DOHH2 (cell line): ENCODE results near the gene SCYL1.

Experiments used
- H3F3A ChIP-seq: fragments of 200-600 bp; sonication (generic), shearing (Covaris generic); 2 replicates; pipeline ENCODE4 v1.6.0; 2016; ENCODE audit warnings: antibody characterized with exemption, mild to moderate bottlenecking; ENCODE audit not compliant: control insufficient read depth, insufficient read depth
- H3K27ac ChIP-seq: fragments of 200-600 bp; sonication (generic); 2 replicates; pipeline ENCODE4 v1.5.1; 2014; ENCODE audit warnings: low read depth, mild to moderate bottlenecking, low read length, moderate library complexity
- H3K27me3 ChIP-seq: fragments of 200-600 bp; sonication (generic); 2 replicates; pipeline ENCODE4 v1.6.1; 2014; ENCODE audit warnings: mild to moderate bottlenecking, low read length, mixed read lengths; ENCODE audit not compliant: control insufficient read depth
- H3K36me3 ChIP-seq: fragments of 200-600 bp; sonication (generic); 2 replicates; pipeline ENCODE4 v1.6.1; 2014; ENCODE audit warnings: mild to moderate bottlenecking, low read length, moderate library complexity, mixed read lengths; ENCODE audit not compliant: control insufficient read depth
- H3K4me1 ChIP-seq: fragments of 200-600 bp; sonication (generic); 2 replicates; pipeline ENCODE4 v1.6.1; 2014; ENCODE audit warnings: mild to moderate bottlenecking, low read length, mixed read lengths; ENCODE audit not compliant: control insufficient read depth
- H3K4me2 ChIP-seq: fragments of 200-600 bp; sonication (generic); 2 replicates; pipeline ENCODE4 v1.6.0; 2014; ENCODE audit warnings: mild to moderate bottlenecking, low read length, moderate library complexity
- H3K4me3 ChIP-seq: fragments of 200-600 bp; sonication (generic); 2 replicates; pipeline ENCODE4 v1.5.1; 2014; ENCODE audit warnings: mild to moderate bottlenecking, low read length, mixed read lengths
- H3K79me2 ChIP-seq: fragments of 200-600 bp; sonication (generic); 2 replicates; pipeline ENCODE4 v1.6.1; 2014; ENCODE audit warnings: mild to moderate bottlenecking, low read length, mixed read lengths; ENCODE audit not compliant: control insufficient read depth
- H3K9me2 ChIP-seq: fragments of 200-600 bp; sonication (generic); replicated peaks from 2 replicates; pipeline ENCODE4 v1.6.1; 2014; ENCODE audit warnings: mild to moderate bottlenecking, low read length, mixed read lengths; ENCODE audit not compliant: control insufficient read depth
- H3K9me3 ChIP-seq: fragments of 200-600 bp; sonication (generic); 2 replicates; pipeline ENCODE4 v1.6.1; 2014; ENCODE audit warnings: antibody characterized with exemption, low read length, mixed read lengths; ENCODE audit not compliant: control insufficient read depth, insufficient read depth
- H4K20me1 ChIP-seq: fragments of 200-600 bp; sonication (generic); 2 replicates; pipeline ENCODE4 v1.6.0; 2014; ENCODE audit warnings: low read depth, mild to moderate bottlenecking, antibody characterized with exemption, low read length, moderate library complexity; ENCODE audit not compliant: control insufficient read depth, insufficient read depth
- CTCF ChIP-seq: fragments of 200-600 bp; sonication (generic); IDR thresholded peaks from one replicate; pipeline ENCODE4 v1.5.1; 2014; ENCODE audit warnings: antibody characterized with exemption, mild to moderate bottlenecking, low read depth, low read length; ENCODE audit not compliant: poor library complexity, severe bottlenecking
- EZH2phosphoT487 ChIP-seq: fragments of 200-600 bp; sonication (generic); IDR thresholded peaks from 2 replicates; pipeline ENCODE4 v1.6.1; 2017; ENCODE audit warnings: borderline replicate concordance, mild to moderate bottlenecking, antibody characterized with exemption, low read length, moderate library complexity, mixed read lengths

SCYL1 gene

DNA sequence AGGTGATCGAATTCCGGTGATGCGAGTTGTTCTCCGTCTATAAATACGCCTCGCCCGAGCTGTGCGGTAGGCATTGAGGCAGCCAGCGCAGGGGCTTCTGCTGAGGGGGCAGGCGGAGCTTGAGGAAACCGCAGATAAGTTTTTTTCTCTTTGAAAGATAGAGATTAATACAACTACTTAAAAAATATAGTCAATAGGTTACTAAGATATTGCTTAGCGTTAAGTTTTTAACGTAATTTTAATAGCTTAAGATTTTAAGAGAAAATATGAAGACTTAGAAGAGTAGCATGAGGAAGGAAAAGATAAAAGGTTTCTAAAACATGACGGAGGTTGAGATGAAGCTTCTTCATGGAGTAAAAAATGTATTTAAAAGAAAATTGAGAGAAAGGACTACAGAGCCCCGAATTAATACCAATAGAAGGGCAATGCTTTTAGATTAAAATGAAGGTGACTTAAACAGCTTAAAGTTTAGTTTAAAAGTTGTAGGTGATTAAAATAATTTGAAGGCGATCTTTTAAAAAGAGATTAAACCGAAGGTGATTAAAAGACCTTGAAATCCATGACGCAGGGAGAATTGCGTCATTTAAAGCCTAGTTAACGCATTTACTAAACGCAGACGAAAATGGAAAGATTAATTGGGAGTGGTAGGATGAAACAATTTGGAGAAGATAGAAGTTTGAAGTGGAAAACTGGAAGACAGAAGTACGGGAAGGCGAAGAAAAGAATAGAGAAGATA lies 25.7 kb upstream of the SCYL1 start, which contains the start of gene MALAT1:
MALAT1 (plus strand) TSS at position 69 of the 736 bp plus-strand sequence.
- Histone ChIP-seq H3K27ac (peak within 1 kb of the TSS; percentile 99), H3K27me3 (no peaks in the 10 kb centered on the region), H3K4me1 (peaks cover 57% of the 10 kb centered on the region), H3F3A (peaks cover 61% of the 10 kb centered on the region), H3K9me2 (no peaks in the 10 kb centered on the region), H3K4me3 (peak within 1 kb of the TSS; percentile 85), H3K79me2 (peaks cover 81% of the 10 kb centered on the region), H3K9me3 (no peaks in the 10 kb centered on the region), H4K20me1 (peaks cover 45% of the 10 kb centered on the region), H3K36me3 (peaks cover 57% of the 10 kb centered on the region), H3K4me2 (peak within 1 kb of the TSS; percentile 92)
- TF ChIP-seq EZH2phosphoT487 (no peak), CTCF (no peak)

DNA sequence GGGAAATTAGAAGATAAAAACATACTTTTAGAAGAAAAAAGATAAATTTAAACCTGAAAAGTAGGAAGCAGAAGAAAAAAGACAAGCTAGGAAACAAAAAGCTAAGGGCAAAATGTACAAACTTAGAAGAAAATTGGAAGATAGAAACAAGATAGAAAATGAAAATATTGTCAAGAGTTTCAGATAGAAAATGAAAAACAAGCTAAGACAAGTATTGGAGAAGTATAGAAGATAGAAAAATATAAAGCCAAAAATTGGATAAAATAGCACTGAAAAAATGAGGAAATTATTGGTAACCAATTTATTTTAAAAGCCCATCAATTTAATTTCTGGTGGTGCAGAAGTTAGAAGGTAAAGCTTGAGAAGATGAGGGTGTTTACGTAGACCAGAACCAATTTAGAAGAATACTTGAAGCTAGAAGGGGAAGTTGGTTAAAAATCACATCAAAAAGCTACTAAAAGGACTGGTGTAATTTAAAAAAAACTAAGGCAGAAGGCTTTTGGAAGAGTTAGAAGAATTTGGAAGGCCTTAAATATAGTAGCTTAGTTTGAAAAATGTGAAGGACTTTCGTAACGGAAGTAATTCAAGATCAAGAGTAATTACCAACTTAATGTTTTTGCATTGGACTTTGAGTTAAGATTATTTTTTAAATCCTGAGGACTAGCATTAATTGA lies 25.0 kb upstream of the SCYL1 start:
- Histone ChIP-seq H3K79me2 (peaks cover 85% of the 10 kb centered on the region), H3K4me2 (peak overlapping the region; percentile 92), H4K20me1 (peaks cover 48% of the 10 kb centered on the region), H3K9me2 (no peaks in the 10 kb centered on the region), H3K27me3 (no peaks in the 10 kb centered on the region), H3F3A (peaks cover 68% of the 10 kb centered on the region), H3K4me1 (peaks cover 57% of the 10 kb centered on the region), H3K36me3 (peaks cover 65% of the 10 kb centered on the region), H3K9me3 (no peaks in the 10 kb centered on the region), H3K4me3 (peak overlapping the region; percentile 85), H3K27ac (peak overlapping the region; percentile 99)
- TF ChIP-seq CTCF (no peak), EZH2phosphoT487 (no peak)

GRCh38 chr11:65500387-65501185 lies 24.3 kb upstream of the SCYL1 start:
- Histone ChIP-seq H3K27me3 (no peaks in the 10 kb centered on the region), H3K79me2 (peaks cover 92% of the 10 kb centered on the region), H3F3A (peaks cover 76% of the 10 kb centered on the region), H3K9me2 (no peaks in the 10 kb centered on the region), H3K4me1 (peaks cover 60% of the 10 kb centered on the region), H4K20me1 (peaks cover 48% of the 10 kb centered on the region), H3K36me3 (peaks cover 72% of the 10 kb centered on the region), H3K4me2 (peak overlapping the region; percentile 92), H3K9me3 (no peaks in the 10 kb centered on the region), H3K4me3 (peak overlapping the region; percentile 85), H3K27ac (peak overlapping the region; percentile 99)
- TF ChIP-seq CTCF (no peak), EZH2phosphoT487 (no peak)
